Measurements from ENCODE around the gene CSTB. TPM values are rescaled to one million over a fixed set of nuclear protein-coding genes. Genes with fewer than 3 reads are reported as not detected.

CSTB gene
- total RNA-seq, 2 donors from 2014 or later, result 33.0 to 40.2 TPM

DNA sequence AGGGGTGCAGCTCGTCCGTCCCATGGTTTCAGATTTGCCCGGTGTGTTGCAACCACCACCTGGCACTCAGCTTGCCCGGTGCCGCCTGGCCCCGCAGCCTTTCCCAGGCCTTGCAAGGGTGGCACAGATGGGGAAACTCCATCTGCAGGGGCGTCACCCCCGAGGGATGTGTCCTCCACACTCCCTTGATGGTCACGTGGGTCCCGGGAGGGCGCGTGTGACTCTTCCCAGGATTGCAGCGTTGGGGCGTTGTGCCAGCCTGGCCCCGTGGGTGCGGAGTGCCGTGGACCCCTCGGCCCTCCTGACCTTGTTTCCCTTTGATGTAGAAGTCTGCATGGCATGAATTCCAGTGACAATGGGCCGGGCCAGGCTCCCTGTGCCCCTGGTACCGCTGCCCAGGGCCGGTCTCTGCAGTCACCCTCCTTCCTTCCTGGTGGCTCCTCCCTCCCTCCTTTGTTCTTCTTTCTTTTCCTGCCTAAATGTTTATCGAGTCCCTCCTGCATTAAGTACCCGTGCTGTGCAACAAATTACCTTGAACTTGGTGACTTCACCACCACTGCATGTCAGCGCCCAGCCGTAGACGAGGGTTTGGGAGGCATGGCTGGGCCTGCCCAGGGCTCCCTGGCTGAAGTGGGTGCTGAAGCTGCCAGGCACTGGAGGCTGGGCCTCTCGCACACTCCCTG is 36.2 kb upstream of the CSTB start:
- intact Hi-C loops (cut with DNase I), result loop anchor here (5.0 to 10.0 kb wide), 3 partner anchors 53 to 153 kb away; partner anchors contain the start of gene AGPAT3 (in 1 of the 2)
- peak; percentile 14 to 21 for ATAC-seq
- DNase-seq, result peak; percentile 47

- intact Hi-C loops (cut with DNase I), result loop anchor here (5.0 to 10.0 kb wide), 3 partner anchors 53 to 153 kb away; partner anchors contain the start of gene AGPAT3 (in 1 of the 2)
- ATAC-seq, result no peak
- no peak for DNase-seq
These were observed 35.4 kb upstream of the CSTB start for GRCh38 chr21:43811262-43812105.

GRCh38 chr21:43810505-43811261 is 34.6 kb upstream of the CSTB start:
- peak; percentile 71 to 75 for ATAC-seq
- intact Hi-C loops (cut with DNase I), result loop anchor here (5.0 to 10.0 kb wide), 3 partner anchors 54 to 154 kb away; partner anchors contain the start of gene AGPAT3 (in 1 of the 2)
- peak; percentile 86 for DNase-seq

- no peak for DNase-seq
- ATAC-seq, result no peak
- intact Hi-C loops (cut with DNase I), result loop anchor here (5.0 to 10.0 kb wide), 4 partner anchors 55 to 175 kb away; partner anchors contain the start of gene AGPAT3 (in 1 of the 2)
These were observed 33.9 kb upstream of the CSTB start for GRCh38 chr21:43809853-43810504.

DNA sequence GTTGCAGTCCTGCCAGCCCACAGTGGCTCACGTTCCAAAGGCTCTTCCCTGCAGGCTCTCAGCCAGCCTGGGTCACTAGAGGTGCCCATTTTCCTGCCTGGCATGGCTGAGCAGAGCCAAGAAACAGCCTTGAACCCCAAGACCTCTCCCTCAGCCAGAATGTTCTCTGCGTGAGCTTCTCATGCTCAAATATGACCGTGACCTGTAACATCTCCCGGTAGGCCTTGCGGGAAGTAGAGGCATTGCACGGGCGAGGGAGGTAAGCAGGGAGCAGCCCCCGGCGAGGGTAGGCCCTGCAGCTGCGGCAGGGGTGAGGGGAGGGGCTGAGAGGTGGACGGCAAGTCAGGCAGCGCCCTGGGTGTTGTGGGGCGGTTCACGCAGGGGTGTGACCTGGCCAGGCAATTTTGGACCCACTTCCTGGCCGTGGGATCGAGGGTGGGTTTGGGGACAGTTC is 33.3 kb upstream of the CSTB start:
- DNase-seq, result no peak
- no peak for ATAC-seq
- intact Hi-C loops (cut with DNase I), result loop anchor here in 1 of 2 donors (10.0 kb wide), 1 partner anchor 175 kb away; no protein-coding TSS in a partner anchor

DNA sequence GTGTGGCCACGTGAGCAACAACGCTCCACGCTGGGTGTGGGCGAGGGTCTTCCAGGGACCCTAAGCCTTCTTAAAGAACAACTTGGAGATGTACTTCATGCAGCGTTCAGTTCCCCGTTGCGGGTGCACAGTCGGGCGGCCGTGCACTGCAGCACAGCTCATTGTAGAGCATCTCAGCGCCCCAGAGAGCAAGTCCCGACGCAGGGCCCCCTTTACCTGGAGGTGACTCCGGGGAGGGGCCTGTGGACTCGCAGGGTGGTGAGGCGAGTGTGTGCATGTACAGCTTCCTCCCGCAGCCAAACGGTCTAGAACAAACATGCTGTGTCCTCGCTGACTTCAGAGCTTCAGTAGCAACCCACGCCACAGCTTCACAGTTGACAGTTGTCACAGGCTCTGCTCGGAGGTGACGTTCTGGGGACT is 32.7 kb upstream of the CSTB start:
- intact Hi-C loops (cut with DNase I), result loop anchor here in 1 of 2 donors (10.0 kb wide), 1 partner anchor 176 kb away; no protein-coding TSS in a partner anchor
- no peak for ATAC-seq
- DNase-seq, result no peak

GRCh38 chr21:43808367-43808766 is 32.3 kb upstream of the CSTB start:
- peak; percentile 17 for DNase-seq
- intact Hi-C loops (cut with DNase I), result loop anchor here in 1 of 2 donors (10.0 kb wide), 1 partner anchor 176 kb away; no protein-coding TSS in a partner anchor
- ATAC-seq, result no peak

DNA sequence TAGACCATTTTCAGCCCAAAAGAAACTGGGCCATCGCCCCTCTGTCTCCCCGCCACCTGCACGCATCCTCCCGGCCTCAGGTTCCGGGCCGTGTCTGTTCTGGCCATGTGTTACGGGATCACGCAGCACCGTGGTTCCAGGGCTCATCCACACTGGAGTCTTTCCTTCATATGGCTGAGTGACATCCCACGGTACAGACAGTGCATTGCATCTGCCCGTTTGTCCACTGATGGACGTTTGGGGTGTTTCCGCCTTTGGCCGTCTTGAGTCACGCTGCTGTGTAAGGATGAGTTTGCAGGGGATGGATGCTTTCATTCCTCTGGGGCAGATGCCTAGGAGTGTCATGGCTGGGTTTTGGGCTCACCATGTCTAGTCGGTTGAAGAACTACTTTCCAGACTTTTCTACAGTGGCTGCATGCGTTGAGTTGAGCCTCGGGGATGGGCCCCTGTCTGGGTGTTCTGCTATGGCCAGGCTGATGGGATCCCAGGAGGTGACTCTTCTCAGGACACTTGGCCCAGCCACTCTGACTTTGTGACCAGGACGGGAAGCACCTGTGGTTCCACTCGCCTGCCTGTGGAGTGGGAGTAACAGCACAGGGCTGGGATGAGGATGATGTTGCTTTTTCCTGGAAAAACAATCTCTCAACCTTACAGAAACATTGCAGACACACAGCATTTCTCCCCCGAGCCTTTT is 30.1 kb upstream of the CSTB start:
- ATAC-seq (no peak), DNase-seq (peak; percentile 17)
- intact Hi-C loops (cut with DNase I), result loop anchor here in 1 of 2 donors (10.0 kb wide), 1 partner anchor 179 kb away; no protein-coding TSS in a partner anchor

DNA sequence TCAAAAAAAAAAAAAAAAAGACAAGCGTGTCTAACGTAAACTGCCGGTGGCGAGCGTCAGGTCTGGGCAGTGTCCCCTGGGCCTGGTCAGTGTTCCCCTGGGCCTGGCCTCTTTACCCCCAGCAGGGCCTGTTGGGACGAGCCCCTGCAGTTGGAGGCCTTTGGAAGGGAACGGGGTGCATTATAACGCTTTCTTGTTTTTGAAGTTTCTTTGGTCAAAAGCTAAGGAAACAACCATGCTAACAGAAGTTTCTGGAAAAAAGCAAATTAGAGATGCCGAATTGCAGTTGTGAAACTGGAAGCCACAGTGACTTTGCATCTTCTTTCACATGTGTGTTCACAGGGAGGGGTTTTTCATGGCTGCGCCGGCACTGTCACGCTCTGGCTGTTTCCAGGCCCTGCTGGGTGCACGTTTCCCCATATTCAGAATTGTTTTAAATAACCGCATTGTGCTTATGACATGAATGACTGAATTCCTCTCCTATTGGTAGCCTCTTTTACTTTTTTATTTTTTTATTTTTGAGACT is 29.2 kb upstream of the CSTB start:
- intact Hi-C loops (cut with DNase I), result loop anchor here in 1 of 2 donors (10.0 kb wide), 1 partner anchor 179 kb away; no protein-coding TSS in a partner anchor
- ATAC-seq, result no peak

GRCh38 chr21:43803558-43804300 is 27.6 kb upstream of the CSTB start:
- ATAC-seq (no peak), DNase-seq (no peak)
- intact Hi-C loops (cut with DNase I), result loop anchor here in 1 of 2 donors (10.0 kb wide), 1 partner anchor 181 kb away; no protein-coding TSS in a partner anchor

More for the DNA sequence above, 29.2 kb upstream of the CSTB start:
- DNase-seq, result no peak

- intact Hi-C loops (cut with DNase I), result loop anchor here in 1 of 2 donors (10.0 kb wide), 1 partner anchor 182 kb away; no protein-coding TSS in a partner anchor
- DNase-seq (peak; percentile 14), ATAC-seq (no peak)
These were observed 26.7 kb upstream of the CSTB start for GRCh38 chr21:43802713-43803313.

GRCh38 chr21:43801006-43801783 is 25.1 kb upstream of the CSTB start:
- intact Hi-C loops (cut with DNase I), result loop anchor here in 1 of 2 donors (10.0 kb wide), 1 partner anchor 184 kb away; no protein-coding TSS in a partner anchor
- peak; percentile 15 for DNase-seq
- ATAC-seq, result no peak

GRCh38 chr21:43800566-43800965 is 24.5 kb upstream of the CSTB start:
- ATAC-seq, result no peak
- intact Hi-C loops (cut with DNase I), result loop anchor here in 1 of 2 donors (10.0 kb wide), 1 partner anchor 184 kb away; no protein-coding TSS in a partner anchor
- no peak for DNase-seq

DNA sequence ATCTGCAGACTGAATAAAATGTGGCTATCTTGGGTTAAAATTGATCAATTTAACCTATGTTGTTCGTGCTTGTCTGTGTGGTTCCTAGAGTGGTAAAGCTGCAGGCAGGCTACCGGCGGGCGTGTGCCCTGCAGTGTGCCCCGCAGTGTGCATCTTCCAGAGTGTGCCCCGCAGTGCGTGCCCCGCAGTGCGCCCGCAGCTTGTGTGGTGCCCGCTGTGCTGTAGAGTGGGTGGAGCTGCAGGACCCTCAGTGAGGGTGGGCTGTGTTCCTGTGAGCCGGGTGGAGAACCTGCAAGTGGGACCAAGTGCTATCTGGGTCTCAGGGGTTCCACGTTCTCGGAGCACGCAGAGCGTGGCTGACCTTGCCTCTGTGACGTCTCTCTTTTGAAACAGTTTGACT is 24.0 kb upstream of the CSTB start:
- ATAC-seq (no peak), DNase-seq (no peak)
- intact Hi-C loops (cut with DNase I), result loop anchor here in 1 of 2 donors (10.0 kb wide), 1 partner anchor 185 kb away; no protein-coding TSS in a partner anchor

- intact Hi-C loops (cut with DNase I), result no loop called here
- DNase-seq, result peak; percentile 16
- ATAC-seq, result no peak
These were observed 23.3 kb upstream of the CSTB start for GRCh38 chr21:43799301-43799840.

Data from left cardiac atrium (tissue), 4 donors.